GM21526 (cell line): ENCODE measurements around the gene TENT5A.

Experiments used
- ATAC-seq: cut with Tn5 transposase; IDR thresholded peaks from one replicate; pipeline ENCODE4 v1.9.1; 2021; ENCODE audit warnings: moderate library complexity; ENCODE audit not compliant: unreplicated experiment, low FRiP score

The TENT5A gene

GRCh38 chr6:81720427-81720826 is 32.1 kb downstream of the TENT5A start:
- no peak for ATAC-seq

GRCh38 chr6:81718126-81718525 is 34.4 kb downstream of the TENT5A start:
- ATAC-seq, result no peak

- ATAC-seq, result no peak
Measured at GRCh38 chr6:81714684-81715083, 37.8 kb downstream of the TENT5A start.

GRCh38 chr6:81713205-81713604 is 39.3 kb downstream of the TENT5A start:
- ATAC-seq, result no peak

- ATAC-seq, result no peak
Measured at GRCh38 chr6:81708113-81708699, 44.3 kb downstream of the TENT5A start.

- no peak for ATAC-seq
Measured at GRCh38 chr6:81704700-81705099, 47.8 kb downstream of the TENT5A start.

- ATAC-seq, result no peak
Measured at GRCh38 chr6:81700414-81700813, 52.1 kb downstream of the TENT5A start.

GRCh38 chr6:81697559-81697958 is 54.9 kb downstream of the TENT5A start:
- ATAC-seq, result no peak

GRCh38 chr6:81696524-81696923 is 56.0 kb downstream of the TENT5A start:
- no peak for ATAC-seq
